Neural progenitor cell (in vitro differentiated cells): ENCODE measurements around the gene F10.

Experiments used
- CTCF ChIP-seq: fragments of 200-600 bp; sonication (generic); IDR thresholded peaks from 2 replicates; pipeline ENCODE4 v1.5.1; 2017; ENCODE audit warnings: antibody characterized with exemption, mild to moderate bottlenecking
- EZH2 ChIP-seq: fragments of 200-600 bp; sonication (generic); IDR thresholded peaks from 2 replicates; pipeline ENCODE4 v1.6.1; 2017; ENCODE audit warnings: antibody characterized with exemption, mild to moderate bottlenecking, moderate library complexity

- TF ChIP-seq CTCF (no peak), EZH2 (no peak)
Observed at GRCh38 chr13:113095146-113096051, 27.2 kb upstream of the F10 start.
